Measurements from ENCODE around the gene CERK.

DNA sequence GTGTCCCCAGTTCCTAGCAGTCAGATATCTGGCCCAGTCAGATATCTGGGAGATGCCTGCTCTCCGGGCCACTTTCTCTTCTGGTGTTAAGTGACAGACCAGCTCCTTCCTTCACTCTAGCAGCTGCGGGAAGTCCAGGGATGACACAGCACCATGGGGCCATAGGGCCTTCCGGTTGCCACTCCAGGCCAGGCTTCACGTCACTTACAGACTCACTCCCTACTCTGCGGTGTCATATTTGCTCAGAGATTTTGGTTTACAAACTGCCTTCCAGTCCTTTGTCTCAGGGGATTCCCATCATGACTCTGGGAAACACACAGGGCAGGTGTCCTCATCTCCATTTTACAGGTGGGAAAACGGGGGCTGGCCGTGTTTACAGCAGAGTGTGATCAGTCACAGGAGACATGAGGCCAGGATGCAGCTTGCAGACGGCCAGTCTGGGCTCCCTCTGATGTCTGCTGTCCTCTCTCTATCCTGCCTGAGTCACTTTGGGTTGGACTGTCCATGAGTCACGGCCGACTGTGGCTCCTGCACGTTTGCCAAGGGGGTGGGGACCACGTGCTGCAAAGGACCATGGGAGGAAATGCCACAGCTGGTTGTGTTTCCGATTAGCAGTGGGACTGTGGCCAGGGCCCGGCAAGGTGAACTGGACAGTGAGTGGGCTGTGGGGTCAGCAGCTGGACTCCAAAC, 16.2 kb upstream of the CERK start:
- TF ChIP-seq, protein P1, sequence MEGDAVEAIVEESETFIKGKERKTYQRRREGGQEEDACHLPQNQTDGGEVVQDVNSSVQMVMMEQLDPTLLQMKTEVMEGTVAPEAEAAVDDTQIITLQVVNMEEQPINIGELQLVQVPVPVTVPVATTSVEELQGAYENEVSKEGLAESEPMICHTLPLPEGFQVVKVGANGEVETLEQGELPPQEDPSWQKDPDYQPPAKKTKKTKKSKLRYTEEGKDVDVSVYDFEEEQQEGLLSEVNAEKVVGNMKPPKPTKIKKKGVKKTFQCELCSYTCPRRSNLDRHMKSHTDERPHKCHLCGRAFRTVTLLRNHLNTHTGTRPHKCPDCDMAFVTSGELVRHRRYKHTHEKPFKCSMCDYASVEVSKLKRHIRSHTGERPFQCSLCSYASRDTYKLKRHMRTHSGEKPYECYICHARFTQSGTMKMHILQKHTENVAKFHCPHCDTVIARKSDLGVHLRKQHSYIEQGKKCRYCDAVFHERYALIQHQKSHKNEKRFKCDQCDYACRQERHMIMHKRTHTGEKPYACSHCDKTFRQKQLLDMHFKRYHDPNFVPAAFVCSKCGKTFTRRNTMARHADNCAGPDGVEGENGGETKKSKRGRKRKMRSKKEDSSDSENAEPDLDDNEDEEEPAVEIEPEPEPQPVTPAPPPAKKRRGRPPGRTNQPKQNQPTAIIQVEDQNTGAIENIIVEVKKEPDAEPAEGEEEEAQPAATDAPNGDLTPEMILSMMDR (IDR thresholded peaks at IDR 0.05) = no peak
- no peak for TF ChIP-seq POLR2AphosphoS5 (IDR thresholded peaks at IDR 0.05; ENCODE audit: low read depth, low read length)
